ENCODE results near the gene CCDC93. TPM values are rescaled to one million over a fixed set of nuclear protein-coding genes. Genes with fewer than 3 reads are reported as not detected.

Gene CCDC93
- total RNA-seq, 1 experiment from 2014 or later: 31.5 TPM

GRCh38 chr2:117958186-117958585 is 55.7 kb downstream of the CCDC93 start:
- CTCF ChIA-PET: no interaction called here
- peaks cover 4% of the 10 kb centered on the region for H3K36me3 ChIP-seq (ENCODE audit: control insufficient read depth, insufficient read depth, low read length)
- H3K27me3 ChIP-seq (ENCODE audit: control insufficient read depth, insufficient read depth, low read length): no peaks in the 10 kb centered on the region
- peak; percentile 62 for DNase-seq (ENCODE audit: low read depth, low spot score)
- H3K4me1 ChIP-seq (ENCODE audit: control insufficient read depth, insufficient read depth, low read length): no peaks in the 10 kb centered on the region
- intact Hi-C loops (cut with micrococcal nuclease; ENCODE audit: unreplicated experiment) (no loop called here), in situ Hi-C loops (cut with HindIII; ENCODE audit: low pct_unique_long_range_greater_than_20kb, low sequenced_read_pairs) (no loop called here)
- no peak overlapping the region for H3K4me3 ChIP-seq (ENCODE audit: low read depth in 2 of 2, low read length in 2 of 2)
- H3K27ac ChIP-seq (ENCODE audit: low read length): no peak overlapping the region
- no TSS peak for BruUV-seq (replicated peaks)
- no peaks in the 10 kb centered on the region for H3K9me3 ChIP-seq (ENCODE audit: control insufficient read depth, insufficient read depth, low read depth, low read length)
- peak; percentile 77 for ATAC-seq
- POLR2A ChIA-PET: no interaction called here
- TF ChIP-seq SIN3A (IDR thresholded peaks at IDR 0.05; ENCODE audit: borderline replicate concordance, insufficient read depth, low read depth, low read length) (no peak), TCF7L2 (IDR thresholded peaks at IDR 0.05; ENCODE audit: low read depth, low read length) (no peak), POLR2AphosphoS5 (IDR thresholded peaks at IDR 0.05; ENCODE audit: low read depth, low read length) (no peak), REST (IDR thresholded peaks at IDR 0.05; ENCODE audit: insufficient read depth in 1 of 2, low read depth in 2 of 2, low read length in 1 of 2) (no peak)
- TF ChIP-seq, protein P1, sequence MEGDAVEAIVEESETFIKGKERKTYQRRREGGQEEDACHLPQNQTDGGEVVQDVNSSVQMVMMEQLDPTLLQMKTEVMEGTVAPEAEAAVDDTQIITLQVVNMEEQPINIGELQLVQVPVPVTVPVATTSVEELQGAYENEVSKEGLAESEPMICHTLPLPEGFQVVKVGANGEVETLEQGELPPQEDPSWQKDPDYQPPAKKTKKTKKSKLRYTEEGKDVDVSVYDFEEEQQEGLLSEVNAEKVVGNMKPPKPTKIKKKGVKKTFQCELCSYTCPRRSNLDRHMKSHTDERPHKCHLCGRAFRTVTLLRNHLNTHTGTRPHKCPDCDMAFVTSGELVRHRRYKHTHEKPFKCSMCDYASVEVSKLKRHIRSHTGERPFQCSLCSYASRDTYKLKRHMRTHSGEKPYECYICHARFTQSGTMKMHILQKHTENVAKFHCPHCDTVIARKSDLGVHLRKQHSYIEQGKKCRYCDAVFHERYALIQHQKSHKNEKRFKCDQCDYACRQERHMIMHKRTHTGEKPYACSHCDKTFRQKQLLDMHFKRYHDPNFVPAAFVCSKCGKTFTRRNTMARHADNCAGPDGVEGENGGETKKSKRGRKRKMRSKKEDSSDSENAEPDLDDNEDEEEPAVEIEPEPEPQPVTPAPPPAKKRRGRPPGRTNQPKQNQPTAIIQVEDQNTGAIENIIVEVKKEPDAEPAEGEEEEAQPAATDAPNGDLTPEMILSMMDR (IDR thresholded peaks at IDR 0.05): no peak

DNA sequence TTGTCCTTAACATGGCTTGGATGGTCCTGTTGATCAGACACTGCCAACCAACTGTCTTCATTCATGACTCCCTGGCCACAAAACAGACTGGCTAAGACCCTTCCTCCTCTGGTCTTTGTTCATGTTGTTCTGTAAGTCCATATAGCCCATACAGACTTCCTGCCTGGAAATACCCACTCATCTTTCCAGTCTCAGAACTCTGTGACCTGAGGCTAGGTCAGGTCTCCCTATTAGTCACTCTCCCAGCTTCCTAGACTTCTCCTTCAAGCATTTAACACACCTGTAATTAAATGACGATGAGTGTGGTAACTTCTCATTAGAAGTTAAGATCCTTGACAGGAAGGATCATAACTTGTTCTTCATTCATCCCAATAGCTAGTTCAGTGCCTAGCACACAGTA is 56.3 kb downstream of the CCDC93 start:
- in situ Hi-C loops (cut with HindIII; ENCODE audit: low pct_unique_long_range_greater_than_20kb, low sequenced_read_pairs) (no loop called here), intact Hi-C loops (cut with micrococcal nuclease; ENCODE audit: unreplicated experiment) (no loop called here)
- ChIA-PET CTCF (no interaction called here), POLR2A (no interaction called here)
- ATAC-seq (no peak), DNase-seq (ENCODE audit: low read depth, low spot score) (no peak)
- TF ChIP-seq REST (IDR thresholded peaks at IDR 0.05; ENCODE audit: insufficient read depth in 1 of 2, low read depth in 2 of 2, low read length in 1 of 2) (no peak), SIN3A (IDR thresholded peaks at IDR 0.05; ENCODE audit: borderline replicate concordance, insufficient read depth, low read depth, low read length) (no peak), TCF7L2 (IDR thresholded peaks at IDR 0.05; ENCODE audit: low read depth, low read length) (no peak), POLR2AphosphoS5 (IDR thresholded peaks at IDR 0.05; ENCODE audit: low read depth, low read length) (no peak)
- TF ChIP-seq, protein P1 (IDR thresholded peaks at IDR 0.05): no peak
- BruUV-seq (replicated peaks): no TSS peak
- H3K4me1 ChIP-seq (ENCODE audit: control insufficient read depth, insufficient read depth, low read length): no peaks in the 10 kb centered on the region
- no peaks in the 10 kb centered on the region for H3K27me3 ChIP-seq (ENCODE audit: control insufficient read depth, insufficient read depth, low read length)
- H3K36me3 ChIP-seq (ENCODE audit: control insufficient read depth, insufficient read depth, low read length): peaks cover 4% of the 10 kb centered on the region
- H3K9me3 ChIP-seq (ENCODE audit: control insufficient read depth, insufficient read depth, low read depth, low read length): no peaks in the 10 kb centered on the region
- no peak overlapping the region for H3K27ac ChIP-seq (ENCODE audit: low read length)
- no peak overlapping the region for H3K4me3 ChIP-seq (ENCODE audit: low read depth in 2 of 2, low read length in 2 of 2)
